HCT116 (cell line): ENCODE data around the gene TGM1.

Experiments used
- CTCF ChIP-seq, 3 experiments: fragments of 200-600 bp in 1 of 3; sonication (generic) in 1 of 3; IDR thresholded peaks in 2 of 3; conservative IDR thresholded peaks in 1 of 3; 2 replicates each; pipeline ENCODE4 v1.5.1; 2012 to 2017; ENCODE audit warnings: low read depth in 2 of 3, low read length in 2 of 3, antibody characterized with exemption in 1 of 3, borderline replicate concordance in 1 of 3, control low read depth in 1 of 3, mild to moderate bottlenecking in 1 of 3, mixed read lengths in 1 of 3, mixed run types in 1 of 3, moderate library complexity in 1 of 3; ENCODE audit not compliant: insufficient read depth in 1 of 3
- POLR2A ChIP-seq: IDR thresholded peaks from 2 replicates; pipeline ENCODE4 v1.7.0; 2011; ENCODE audit warnings: borderline replicate concordance; ENCODE audit not compliant: insufficient read depth, insufficient read length; ENCODE audit errors: extremely low read depth
- RAD21 ChIP-seq: IDR thresholded peaks from 2 replicates; pipeline ENCODE4 v1.6.1; 2012; ENCODE audit warnings: low read depth, mild to moderate bottlenecking
- TCF7L2 ChIP-seq: IDR thresholded peaks from 2 replicates; pipeline ENCODE4 v1.7.0; 2011; ENCODE audit warnings: borderline replicate concordance, inconsistent platforms; ENCODE audit not compliant: insufficient read depth, insufficient read length; ENCODE audit errors: extremely low read depth
- ZBTB33 ChIP-seq: IDR thresholded peaks from 2 replicates; pipeline ENCODE4 v1.6.1; 2011; ENCODE audit warnings: mild to moderate bottlenecking, low read length, moderate library complexity; ENCODE audit not compliant: insufficient replicate concordance; ENCODE audit errors: extremely low read depth

GRCh38 chr14:24278424-24278823, 15.4 kb upstream of the TGM1 start:
- TF ChIP-seq POLR2A (no peak), CTCF (IDR thresholded peaks at IDR 0.05 in 2 of 3, conservative IDR thresholded peaks at IDR 0.05 in 1 of 3; ENCODE audit: borderline replicate concordance in 1 of 3, insufficient read depth in 1 of 3, low read depth in 2 of 3, low read length in 2 of 3) (no peak), TCF7L2 (no peak), RAD21 (no peak), ZBTB33 (no peak)
